Neutrophil (primary cell): ENCODE results near the gene ARHGAP8.
"Not testable (repeated sequence)": the region's sequence is repeated elsewhere in the genome, so short reads cannot be mapped to it uniquely, and the experiment has no call there.

ENCODE experiments used
- H3K27ac ChIP-seq: fragments of 200-600 bp; sonication (generic); 2 replicates; pipeline ENCODE4 v1.5.1; 2016; ENCODE audit warnings: mild to moderate bottlenecking, moderate library complexity
- H3K27me3 ChIP-seq: fragments of 200-600 bp; sonication (generic); 2 replicates; pipeline ENCODE4 v1.6.0; 2016; ENCODE audit warnings: mild to moderate bottlenecking
- H3K36me3 ChIP-seq: fragments of 200-600 bp; sonication (generic); 2 replicates; pipeline ENCODE4 v1.5.1; 2017
- H3K4me1 ChIP-seq, 2 experiments: fragments of 200-600 bp in 1 of 2; sonication (generic) in 1 of 2; 1 replicate in 1 of 2; 2 replicates in 1 of 2; pipeline versions ENCODE4 v1.5.1 to v1.6.1; 2013 to 2016; ENCODE audit warnings: low read depth in 1 of 2, low read length in 1 of 2, mild to moderate bottlenecking in 1 of 2, moderate library complexity in 1 of 2; ENCODE audit not compliant: control insufficient read depth in 1 of 2, insufficient read depth in 1 of 2
- H3K4me3 ChIP-seq, 2 experiments: fragments of 200-600 bp in 1 of 2; sonication (generic) in 1 of 2; 1 replicate in 1 of 2; 2 replicates in 1 of 2; pipeline ENCODE4 v1.5.1; 2013 to 2016; ENCODE audit warnings: low read depth in 1 of 2, low read length in 1 of 2, mild to moderate bottlenecking in 1 of 2, moderate library complexity in 1 of 2
- H3K9me3 ChIP-seq: fragments of 200-600 bp; sonication (generic); 2 replicates; pipeline ENCODE4 v1.5.1; 2016
- CTCF ChIP-seq: fragments of 200-600 bp; sonication (generic); IDR thresholded peaks from 2 replicates; pipeline ENCODE4 v1.5.1; 2016; ENCODE audit warnings: antibody characterized with exemption

The ARHGAP8 gene

GRCh38 chr22:44848296-44848741 is 95.9 kb downstream of the ARHGAP8 start:
- no peaks in the 10 kb centered on the region for H3K4me1 ChIP-seq
- no peak for TF ChIP-seq CTCF
- H3K27me3 ChIP-seq: no peaks in the 10 kb centered on the region
- no peak overlapping the region for H3K27ac ChIP-seq
- no peaks in the 10 kb centered on the region for H3K36me3 ChIP-seq
- H3K9me3 ChIP-seq: no peaks in the 10 kb centered on the region
- H3K4me3 ChIP-seq: no peak overlapping the region

GRCh38 chr22:44848791-44849420 is 96.5 kb downstream of the ARHGAP8 start:
- H3K4me3 ChIP-seq: no peak overlapping the region
- no peaks in the 10 kb centered on the region for H3K4me1 ChIP-seq
- no peak overlapping the region for H3K27ac ChIP-seq
- H3K9me3 ChIP-seq: no peaks in the 10 kb centered on the region
- no peaks in the 10 kb centered on the region for H3K27me3 ChIP-seq
- no peak for TF ChIP-seq CTCF
- no peaks in the 10 kb centered on the region for H3K36me3 ChIP-seq

GRCh38 chr22:44850946-44851345 is 98.6 kb downstream of the ARHGAP8 start:
- H3K27ac ChIP-seq: no peak overlapping the region
- no peaks in the 10 kb centered on the region for H3K9me3 ChIP-seq
- no peaks in the 10 kb centered on the region for H3K4me1 ChIP-seq
- H3K27me3 ChIP-seq: no peaks in the 10 kb centered on the region
- no peak overlapping the region for H3K4me3 ChIP-seq
- no peak for TF ChIP-seq CTCF
- H3K36me3 ChIP-seq: no peaks in the 10 kb centered on the region

- not testable (repeated sequence) for H3K36me3 ChIP-seq, H3K4me1 ChIP-seq, H3K4me3 ChIP-seq, H3K27me3 ChIP-seq, H3K27ac ChIP-seq, H3K9me3 ChIP-seq
Measured at GRCh38 chr22:44854641-44855040, 102.3 kb downstream of the ARHGAP8 start.

- TF ChIP-seq CTCF: no peak
- H3K27me3 ChIP-seq: no peaks in the 10 kb centered on the region
- H3K9me3 ChIP-seq: no peaks in the 10 kb centered on the region
- no peak overlapping the region for H3K4me3 ChIP-seq
- no peak overlapping the region for H3K27ac ChIP-seq
- no peaks in the 10 kb centered on the region for H3K36me3 ChIP-seq
- H3K4me1 ChIP-seq: no peaks in the 10 kb centered on the region
Measured at GRCh38 chr22:44855855-44856254, 103.5 kb downstream of the ARHGAP8 start.

GRCh38 chr22:44858819-44859218 is 106.4 kb downstream of the ARHGAP8 start:
- not testable (repeated sequence) for H3K36me3 ChIP-seq, H3K4me1 ChIP-seq, H3K27ac ChIP-seq, H3K27me3 ChIP-seq, H3K9me3 ChIP-seq, H3K4me3 ChIP-seq

GRCh38 chr22:44859641-44860040 is 107.3 kb downstream of the ARHGAP8 start:
- H3K36me3 ChIP-seq: no peaks in the 10 kb centered on the region
- no peaks in the 10 kb centered on the region for H3K4me1 ChIP-seq
- no peak for TF ChIP-seq CTCF
- no peak overlapping the region for H3K27ac ChIP-seq
- H3K4me3 ChIP-seq: no peak overlapping the region
- H3K9me3 ChIP-seq: no peaks in the 10 kb centered on the region
- H3K27me3 ChIP-seq: no peaks in the 10 kb centered on the region
